ENCODE data around the gene RIPK4. TPM values are rescaled to one million over a fixed set of nuclear protein-coding genes. Genes with fewer than 3 reads are reported as not detected.
A peak's percentile ranks its signal among the peaks of the same experiment; 100 is the strongest.

The RIPK4 gene
- polyA plus RNA-seq, 3 donors from 2014 or later = not detected

- no peak for DNase-seq
- Mint-ChIP-seq H3K27me3 (ENCODE audit: low read depth in 3 of 3) (peaks cover 8 to 17% (median 9%) of the 10 kb centered on the region in 3 donors), H3K27ac (no peak overlapping the region), H3K9me3 (no peaks in the 10 kb centered on the region), H3K4me3 (no peak overlapping the region), H3K4me1 (no peaks in the 10 kb centered on the region), H3K36me3 (no peaks in the 10 kb centered on the region)
Observed at GRCh38 chr21:41712201-41712600, 54.7 kb downstream of the RIPK4 start.

- Mint-ChIP-seq H3K9me3 (no peaks in the 10 kb centered on the region), H3K36me3 (no peaks in the 10 kb centered on the region), H3K27me3 (ENCODE audit: low read depth in 3 of 3) (peaks cover 8 to 17% (median 9%) of the 10 kb centered on the region in 3 donors), H3K27ac (no peak overlapping the region), H3K4me1 (no peaks in the 10 kb centered on the region), H3K4me3 (no peak overlapping the region)
- no peak for DNase-seq
Observed at GRCh38 chr21:41711416-41712007, 55.3 kb downstream of the RIPK4 start.

- Mint-ChIP-seq H3K4me3 (no peak overlapping the region), H3K9me3 (no peaks in the 10 kb centered on the region), H3K36me3 (no peaks in the 10 kb centered on the region), H3K4me1 (no peaks in the 10 kb centered on the region), H3K27ac (no peak overlapping the region), H3K27me3 (ENCODE audit: low read depth in 3 of 3) (peaks cover 5 to 17% (median 9%) of the 10 kb centered on the region in 3 donors)
- no peak for DNase-seq
Observed at GRCh38 chr21:41710823-41711160, 56.1 kb downstream of the RIPK4 start.

- Mint-ChIP-seq H3K27ac (no peak overlapping the region), H3K4me1 (no peaks in the 10 kb centered on the region), H3K27me3 (ENCODE audit: low read depth in 3 of 3) (peaks cover 5 to 17% (median 11%) of the 10 kb centered on the region in 3 donors)
Observed at GRCh38 chr21:41709965-41710822, 56.7 kb downstream of the RIPK4 start.

GRCh38 chr21:41709166-41709565 is 57.7 kb downstream of the RIPK4 start:
- DNase-seq = no peak
- H3K36me3 Mint-ChIP-seq = no peaks in the 10 kb centered on the region
- no peaks in the 10 kb centered on the region for H3K4me1 Mint-ChIP-seq
- peaks cover 5 to 11% (median 10%) of the 10 kb centered on the region in 3 donors for H3K27me3 Mint-ChIP-seq (ENCODE audit: low read depth in 3 of 3)
- H3K27ac Mint-ChIP-seq = no peak overlapping the region
- H3K9me3 Mint-ChIP-seq = no peaks in the 10 kb centered on the region
- H3K4me3 Mint-ChIP-seq = no peak overlapping the region

More at GRCh38 chr21:41709965-41710822, 56.7 kb downstream of the RIPK4 start:
- Mint-ChIP-seq H3K4me3 (no peak overlapping the region), H3K36me3 (no peaks in the 10 kb centered on the region), H3K9me3 (no peaks in the 10 kb centered on the region)
- DNase-seq = no peak

- no peaks in the 10 kb centered on the region for H3K4me1 Mint-ChIP-seq
Observed at GRCh38 chr21:41707960-41708330, 58.9 kb downstream of the RIPK4 start.

GRCh38 chr21:41707231-41707959 is 59.5 kb downstream of the RIPK4 start:
- no peaks in the 10 kb centered on the region for H3K36me3 Mint-ChIP-seq
- H3K4me1 Mint-ChIP-seq = no peaks in the 10 kb centered on the region
- peaks cover 5 to 11% (median 6%) of the 10 kb centered on the region in 3 donors for H3K27me3 Mint-ChIP-seq (ENCODE audit: low read depth in 3 of 3)
- no peak for DNase-seq
- H3K4me3 Mint-ChIP-seq = no peak overlapping the region
- no peaks in the 10 kb centered on the region for H3K9me3 Mint-ChIP-seq
- no peak overlapping the region for H3K27ac Mint-ChIP-seq

More at GRCh38 chr21:41707960-41708330, 58.9 kb downstream of the RIPK4 start:
- no peaks in the 10 kb centered on the region for H3K36me3 Mint-ChIP-seq
- no peaks in the 10 kb centered on the region for H3K9me3 Mint-ChIP-seq
- no peak for DNase-seq
- H3K4me3 Mint-ChIP-seq = no peak overlapping the region
- H3K27ac Mint-ChIP-seq = no peak overlapping the region
- peaks cover 5 to 11% (median 6%) of the 10 kb centered on the region in 3 donors for H3K27me3 Mint-ChIP-seq (ENCODE audit: low read depth in 3 of 3)

- H3K4me1 Mint-ChIP-seq = no peaks in the 10 kb centered on the region
- no peaks in the 10 kb centered on the region for H3K36me3 Mint-ChIP-seq
- no peak overlapping the region for H3K27ac Mint-ChIP-seq
- H3K27me3 Mint-ChIP-seq (ENCODE audit: low read depth in 3 of 3) = peaks cover 6 to 9% (median 8%) of the 10 kb centered on the region in 3 donors
- H3K9me3 Mint-ChIP-seq = no peaks in the 10 kb centered on the region
- DNase-seq = no peak
- H3K4me3 Mint-ChIP-seq = no peak overlapping the region
Observed at GRCh38 chr21:41706678-41707077, 60.2 kb downstream of the RIPK4 start.

- Mint-ChIP-seq H3K4me3 (no peak overlapping the region), H3K36me3 (no peaks in the 10 kb centered on the region), H3K4me1 (no peaks in the 10 kb centered on the region), H3K9me3 (no peaks in the 10 kb centered on the region), H3K27ac (no peak overlapping the region), H3K27me3 (ENCODE audit: low read depth in 3 of 3) (peaks cover 6 to 10% (median 7%) of the 10 kb centered on the region in 3 donors)
- no peak for DNase-seq
Observed at GRCh38 chr21:41706263-41706639, 60.6 kb downstream of the RIPK4 start.

- no peak overlapping the region for H3K4me3 Mint-ChIP-seq
Observed at GRCh38 chr21:41705546-41706262, 61.1 kb downstream of the RIPK4 start.

GRCh38 chr21:41703857-41704501 is 62.9 kb downstream of the RIPK4 start:
- Mint-ChIP-seq H3K9me3 (no peaks in the 10 kb centered on the region), H3K4me3 (no peak overlapping the region), H3K36me3 (no peaks in the 10 kb centered on the region), H3K27me3 (ENCODE audit: low read depth in 3 of 3) (peaks cover 2 to 6% (median 5%) of the 10 kb centered on the region in 3 donors), H3K27ac (no peak overlapping the region), H3K4me1 (no peaks in the 10 kb centered on the region)
- DNase-seq = no peak

More at GRCh38 chr21:41705546-41706262, 61.1 kb downstream of the RIPK4 start:
- DNase-seq = no peak
- Mint-ChIP-seq H3K27me3 (ENCODE audit: low read depth in 3 of 3) (peaks cover 6 to 10% (median 10%) of the 10 kb centered on the region in 3 donors), H3K27ac (peak overlapping the region in 1 of 6 donors; percentile 31), H3K9me3 (no peaks in the 10 kb centered on the region), H3K36me3 (no peaks in the 10 kb centered on the region), H3K4me1 (no peaks in the 10 kb centered on the region)

GRCh38 chr21:41701749-41702148 is 65.1 kb downstream of the RIPK4 start:
- DNase-seq = no peak
- Mint-ChIP-seq H3K36me3 (no peaks in the 10 kb centered on the region), H3K27me3 (ENCODE audit: low read depth in 3 of 3) (peaks cover 4 to 8% (median 5%) of the 10 kb centered on the region in 3 donors), H3K9me3 (no peaks in the 10 kb centered on the region), H3K4me1 (no peaks in the 10 kb centered on the region), H3K27ac (no peak overlapping the region), H3K4me3 (no peak overlapping the region)

GRCh38 chr21:41699311-41699710 is 67.5 kb downstream of the RIPK4 start:
- peaks cover 4 to 10% (median 4%) of the 10 kb centered on the region in 3 donors for H3K27me3 Mint-ChIP-seq (ENCODE audit: low read depth in 3 of 3)

More at GRCh38 chr21:41699311-41699710, 67.5 kb downstream of the RIPK4 start:
- no peak for DNase-seq
- Mint-ChIP-seq H3K4me3 (no peak overlapping the region), H3K4me1 (no peaks in the 10 kb centered on the region), H3K9me3 (no peaks in the 10 kb centered on the region), H3K36me3 (no peaks in the 10 kb centered on the region), H3K27ac (no peak overlapping the region)

Data from immature natural killer cell (primary cell).